ENCODE measurements around the gene ACSS3. TPM values are rescaled to one million over a fixed set of nuclear protein-coding genes. Genes with fewer than 3 reads are reported as not detected.
"Not testable (repeated sequence)": the region's sequence is repeated elsewhere in the genome, so short reads cannot be mapped to it uniquely, and the experiment has no call there.

The ACSS3 gene, protein sequence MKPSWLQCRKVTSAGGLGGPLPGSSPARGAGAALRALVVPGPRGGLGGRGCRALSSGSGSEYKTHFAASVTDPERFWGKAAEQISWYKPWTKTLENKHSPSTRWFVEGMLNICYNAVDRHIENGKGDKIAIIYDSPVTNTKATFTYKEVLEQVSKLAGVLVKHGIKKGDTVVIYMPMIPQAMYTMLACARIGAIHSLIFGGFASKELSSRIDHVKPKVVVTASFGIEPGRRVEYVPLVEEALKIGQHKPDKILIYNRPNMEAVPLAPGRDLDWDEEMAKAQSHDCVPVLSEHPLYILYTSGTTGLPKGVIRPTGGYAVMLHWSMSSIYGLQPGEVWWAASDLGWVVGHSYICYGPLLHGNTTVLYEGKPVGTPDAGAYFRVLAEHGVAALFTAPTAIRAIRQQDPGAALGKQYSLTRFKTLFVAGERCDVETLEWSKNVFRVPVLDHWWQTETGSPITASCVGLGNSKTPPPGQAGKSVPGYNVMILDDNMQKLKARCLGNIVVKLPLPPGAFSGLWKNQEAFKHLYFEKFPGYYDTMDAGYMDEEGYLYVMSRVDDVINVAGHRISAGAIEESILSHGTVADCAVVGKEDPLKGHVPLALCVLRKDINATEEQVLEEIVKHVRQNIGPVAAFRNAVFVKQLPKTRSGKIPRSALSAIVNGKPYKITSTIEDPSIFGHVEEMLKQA
- polyA plus RNA-seq (2011; rRNA removed) (1.9 and 3.0 TPM in 2 replicates), polyA minus RNA-seq (2011; rRNA and poly(A)+ RNA removed) (3.0 and 6.5 TPM in 2 replicates)

DNA sequence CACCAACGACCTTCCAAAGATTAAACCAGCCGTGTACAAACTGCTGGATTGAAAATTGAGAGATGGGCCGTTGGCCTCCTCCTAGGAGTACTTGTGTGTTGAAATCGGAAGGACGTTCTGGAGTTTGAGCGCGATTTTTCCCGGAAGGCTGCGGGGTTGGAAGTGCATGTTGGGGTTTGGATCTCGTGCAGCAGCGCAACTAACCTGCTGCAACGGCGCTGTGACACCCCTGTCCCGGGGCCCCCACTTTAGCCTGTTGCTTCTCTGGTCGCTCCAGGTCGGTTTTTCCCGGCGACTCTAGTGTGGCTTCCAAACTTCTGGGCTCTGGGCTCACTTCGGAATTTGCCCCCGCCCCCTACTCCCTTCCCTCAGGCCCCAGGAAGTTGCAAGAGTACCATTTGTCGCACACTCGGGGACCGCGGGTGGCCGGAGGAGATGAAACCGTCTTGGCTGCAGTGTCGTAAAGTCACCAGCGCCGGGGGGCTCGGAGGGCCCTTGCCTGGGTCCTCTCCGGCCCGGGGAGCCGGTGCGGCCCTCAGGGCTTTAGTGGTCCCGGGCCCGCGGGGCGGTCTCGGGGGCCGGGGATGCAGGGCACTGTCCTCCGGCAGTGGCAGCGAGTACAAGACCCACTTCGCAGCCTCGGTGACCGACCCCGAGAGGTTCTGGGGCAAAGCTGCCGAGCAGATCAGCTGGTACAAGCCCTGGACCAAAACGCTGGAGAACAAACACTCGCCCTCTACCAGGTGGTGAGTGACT is at the start of gene ACSS3:
Gene ACSS3, plus strand, starts transcription at position 394 of the 756 bp plus-strand sequence. Its CDS starts 42 bp downstream, at position 436.
- TF ChIP-seq, protein P1, sequence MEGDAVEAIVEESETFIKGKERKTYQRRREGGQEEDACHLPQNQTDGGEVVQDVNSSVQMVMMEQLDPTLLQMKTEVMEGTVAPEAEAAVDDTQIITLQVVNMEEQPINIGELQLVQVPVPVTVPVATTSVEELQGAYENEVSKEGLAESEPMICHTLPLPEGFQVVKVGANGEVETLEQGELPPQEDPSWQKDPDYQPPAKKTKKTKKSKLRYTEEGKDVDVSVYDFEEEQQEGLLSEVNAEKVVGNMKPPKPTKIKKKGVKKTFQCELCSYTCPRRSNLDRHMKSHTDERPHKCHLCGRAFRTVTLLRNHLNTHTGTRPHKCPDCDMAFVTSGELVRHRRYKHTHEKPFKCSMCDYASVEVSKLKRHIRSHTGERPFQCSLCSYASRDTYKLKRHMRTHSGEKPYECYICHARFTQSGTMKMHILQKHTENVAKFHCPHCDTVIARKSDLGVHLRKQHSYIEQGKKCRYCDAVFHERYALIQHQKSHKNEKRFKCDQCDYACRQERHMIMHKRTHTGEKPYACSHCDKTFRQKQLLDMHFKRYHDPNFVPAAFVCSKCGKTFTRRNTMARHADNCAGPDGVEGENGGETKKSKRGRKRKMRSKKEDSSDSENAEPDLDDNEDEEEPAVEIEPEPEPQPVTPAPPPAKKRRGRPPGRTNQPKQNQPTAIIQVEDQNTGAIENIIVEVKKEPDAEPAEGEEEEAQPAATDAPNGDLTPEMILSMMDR (IDR thresholded peaks at IDR 0.05; ENCODE audit: low read depth, low read length) = no peak
- Histone ChIP-seq H3K9me3 (ENCODE audit: control insufficient read depth, insufficient read depth, low read length) (no peaks in the 10 kb centered on the region), H3K27me3 (ENCODE audit: control insufficient read depth, insufficient read depth, low read length) (peaks cover 3% of the 10 kb centered on the region), H3K4me3 (ENCODE audit: low read depth, low read length) (peak within 1 kb of the TSS; percentile 58), H3K27ac (ENCODE audit: low read depth, low read length) (no peak within 1 kb of the TSS)
- CTCF ChIA-PET = no interaction called here
- POLR2A ChIA-PET = interaction anchor here (0.8 kb wide), 1 partner anchor 1291 kb away, joined by 4 read pairs; no protein-coding TSS in a partner anchor
- DNase-seq (ENCODE audit: low read depth, low spot score) = no peak

DNA sequence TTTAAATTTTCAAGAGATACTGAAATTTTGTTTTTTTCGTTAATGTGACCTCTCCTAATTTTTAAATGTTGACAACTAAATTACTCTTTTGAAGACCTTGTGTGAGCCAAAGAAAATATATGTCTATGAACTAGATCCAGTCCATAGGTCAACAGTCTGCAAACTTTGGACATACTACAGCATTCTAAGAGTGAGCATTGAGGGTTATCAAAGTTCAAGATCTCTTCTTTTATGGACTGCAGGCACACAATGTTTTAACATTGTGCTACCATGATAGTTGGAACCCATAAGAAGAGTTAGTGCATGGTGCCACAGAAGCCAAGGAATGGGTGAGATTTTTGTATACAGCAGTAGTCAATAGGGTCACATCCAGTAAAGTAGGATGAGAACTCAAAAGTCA is 43.0 kb upstream of the ACSS3 start:
- no peaks in the 10 kb centered on the region for H3K9me3 ChIP-seq (ENCODE audit: control insufficient read depth, insufficient read depth, low read length)
- no peak overlapping the region for H3K27ac ChIP-seq (ENCODE audit: low read depth, low read length)
- DNase-seq (ENCODE audit: low read depth, low spot score) = no peak
- POLR2A ChIA-PET = no interaction called here
- no peaks in the 10 kb centered on the region for H3K27me3 ChIP-seq (ENCODE audit: control insufficient read depth, insufficient read depth, low read length)
- CTCF ChIA-PET = no interaction called here
- TF ChIP-seq, protein P1 (IDR thresholded peaks at IDR 0.05; ENCODE audit: low read depth, low read length) = no peak
- no peak overlapping the region for H3K4me3 ChIP-seq (ENCODE audit: low read depth, low read length)

DNA sequence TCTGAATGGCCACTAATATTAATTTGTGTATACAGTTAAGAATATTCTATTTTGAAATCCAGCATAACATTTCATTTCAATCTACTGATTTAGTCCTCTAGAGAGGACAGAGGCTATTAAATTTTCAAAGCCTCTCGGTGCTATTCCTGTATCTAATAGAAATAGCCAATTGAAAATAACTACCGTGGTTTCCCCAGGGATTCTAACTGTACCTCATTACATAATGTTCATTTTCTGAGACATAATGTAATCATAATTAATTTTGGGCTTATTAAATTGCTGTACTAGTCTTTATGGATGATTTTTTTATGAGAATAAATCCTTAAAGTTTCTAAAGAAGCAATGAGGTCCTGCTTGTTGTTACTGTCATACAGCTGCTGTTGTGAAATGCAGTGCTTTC is 38.6 kb upstream of the ACSS3 start:
- CTCF ChIA-PET = interaction anchor here (0.6 kb wide), 1 partner anchor 567 kb away, joined by 3 read pairs; no protein-coding TSS in a partner anchor
- Histone ChIP-seq H3K4me3 (ENCODE audit: low read depth, low read length) (no peak overlapping the region), H3K9me3 (ENCODE audit: control insufficient read depth, insufficient read depth, low read length) (no peaks in the 10 kb centered on the region), H3K27ac (ENCODE audit: low read depth, low read length) (no peak overlapping the region), H3K27me3 (ENCODE audit: control insufficient read depth, insufficient read depth, low read length) (no peaks in the 10 kb centered on the region)
- POLR2A ChIA-PET = no interaction called here
- DNase-seq (ENCODE audit: low read depth, low spot score) = no peak
- TF ChIP-seq, protein P1 (IDR thresholded peaks at IDR 0.05; ENCODE audit: low read depth, low read length) = no peak

DNA sequence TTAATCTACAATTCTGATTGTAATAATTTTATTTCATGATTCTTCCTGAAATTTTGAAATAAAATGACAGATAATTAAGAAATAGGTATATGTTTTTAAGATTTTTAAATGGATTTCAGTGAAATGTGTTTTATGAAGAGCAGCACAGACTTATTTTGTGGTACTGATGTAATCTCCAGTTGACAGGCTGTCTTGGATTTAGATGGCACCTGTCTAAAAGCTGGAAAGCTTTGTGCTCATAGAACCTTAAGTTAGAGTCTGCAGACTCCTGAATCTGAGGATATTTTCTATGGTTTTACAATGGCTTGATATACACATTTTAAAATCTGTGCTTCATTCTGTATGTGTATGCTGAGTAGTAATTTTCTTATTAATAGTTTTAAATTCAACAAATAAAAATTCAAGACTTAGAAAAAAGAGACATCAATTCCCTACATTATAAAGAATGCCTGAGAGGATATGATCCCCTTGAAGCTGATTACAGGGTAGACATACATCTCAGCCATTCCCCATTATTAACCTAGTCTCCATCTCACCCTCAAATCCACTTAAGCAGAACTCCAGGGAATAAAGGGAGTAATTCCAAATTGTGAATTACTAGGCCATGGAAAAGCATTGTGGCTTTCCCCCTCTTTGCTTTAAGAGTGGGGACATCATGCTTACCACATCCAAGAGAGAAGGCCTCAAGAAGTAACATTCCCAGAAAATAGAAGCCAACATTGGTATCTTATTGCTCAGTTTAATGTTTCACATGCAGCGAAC is 33.7 kb upstream of the ACSS3 start:
- Histone ChIP-seq H3K9me3 (ENCODE audit: control insufficient read depth, insufficient read depth, low read length) (no peaks in the 10 kb centered on the region), H3K27me3 (ENCODE audit: control insufficient read depth, insufficient read depth, low read length) (no peaks in the 10 kb centered on the region), H3K27ac (ENCODE audit: low read depth, low read length) (no peak overlapping the region), H3K4me3 (ENCODE audit: low read depth, low read length) (no peak overlapping the region)
- DNase-seq (ENCODE audit: low read depth, low spot score) = no peak
- POLR2A ChIA-PET = no interaction called here
- TF ChIP-seq, protein P1 (IDR thresholded peaks at IDR 0.05; ENCODE audit: low read depth, low read length) = no peak
- CTCF ChIA-PET = no interaction called here

DNA sequence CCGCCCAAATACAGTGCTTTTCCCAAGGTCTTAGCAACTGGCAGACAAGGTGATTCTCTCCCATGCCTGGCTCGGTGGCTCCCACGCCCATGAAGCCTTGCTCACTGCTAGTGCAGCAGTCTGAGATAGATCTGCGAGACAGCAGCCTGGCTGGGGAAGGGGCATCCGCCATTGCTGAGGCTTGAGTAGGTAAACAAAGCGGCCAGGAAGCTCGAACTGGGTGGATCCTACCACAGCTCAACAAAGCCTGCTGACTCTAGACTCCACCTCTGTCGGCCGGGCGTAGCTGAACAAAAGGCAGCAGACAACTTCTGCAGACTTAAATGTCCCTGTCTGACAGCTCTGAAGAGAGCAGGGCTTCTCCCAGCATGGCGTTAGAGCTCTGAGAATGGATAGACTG is 12.9 kb upstream of the ACSS3 start:
- POLR2A ChIA-PET; DNase-seq (ENCODE audit: low read depth, low spot score); CTCF ChIA-PET; H3K9me3 ChIP-seq (ENCODE audit: control insufficient read depth, insufficient read depth, low read length); H3K27me3 ChIP-seq (ENCODE audit: control insufficient read depth, insufficient read depth, low read length); H3K27ac ChIP-seq (ENCODE audit: low read depth, low read length); H3K4me3 ChIP-seq (ENCODE audit: low read depth, low read length): not testable (repeated sequence)
